ENCODE data around the gene BTBD7. TPM values are rescaled to one million over a fixed set of nuclear protein-coding genes. Genes with fewer than 3 reads are reported as not detected.
A peak's percentile ranks its signal among the peaks of the same experiment; 100 is the strongest.
"Not testable (repeated sequence)": the region's sequence is repeated elsewhere in the genome, so short reads cannot be mapped to it uniquely, and the experiment has no call there.

BTBD7 gene
- total RNA-seq, 2 experiments from 2014 or later = 13.4 to 16.8 TPM

GRCh38 chr14:93240678-93241000, 92.2 kb downstream of the BTBD7 start:
- Mint-ChIP-seq H3K4me1 (no peaks in the 10 kb centered on the region), H3K4me3 (no peak overlapping the region), H3K27ac (no peak overlapping the region), H3K9me3 (no peaks in the 10 kb centered on the region), H3K36me3 (ENCODE audit: low read depth) (peaks cover 22% of the 10 kb centered on the region), H3K27me3 (no peaks in the 10 kb centered on the region)
- ChIA-PET CTCF (interaction anchor here (0.7 kb wide), 1 partner anchor 1484 kb away, joined by 3 read pairs; no protein-coding TSS in a partner anchor), POLR2A (no interaction called here)
- DNase-seq = no peak

- Mint-ChIP-seq H3K9me3 (no peaks in the 10 kb centered on the region), H3K4me1 (no peaks in the 10 kb centered on the region), H3K4me3 (no peak overlapping the region), H3K27ac (no peak overlapping the region), H3K36me3 (ENCODE audit: low read depth) (peaks cover 16% of the 10 kb centered on the region), H3K27me3 (peaks cover 3% of the 10 kb centered on the region)
- POLR2A ChIA-PET = no interaction called here
- CTCF ChIA-PET = no interaction called here
- DNase-seq = no peak
These were observed 92.8 kb downstream of the BTBD7 start for GRCh38 chr14:93239869-93240677.

GRCh38 chr14:93234798-93235197, 98.0 kb downstream of the BTBD7 start:
- H3K27ac Mint-ChIP-seq = no peak overlapping the region
- POLR2A ChIA-PET = no interaction called here
- no peak overlapping the region for H3K4me3 Mint-ChIP-seq
- peaks cover 26% of the 10 kb centered on the region for H3K27me3 Mint-ChIP-seq
- no peak for DNase-seq
- H3K4me1 Mint-ChIP-seq = peaks cover 11% of the 10 kb centered on the region
- H3K36me3 Mint-ChIP-seq (ENCODE audit: low read depth) = no peaks in the 10 kb centered on the region
- no peaks in the 10 kb centered on the region for H3K9me3 Mint-ChIP-seq
- CTCF ChIA-PET = no interaction called here

GRCh38 chr14:93233078-93233477, 99.8 kb downstream of the BTBD7 start:
- H3K27me3 Mint-ChIP-seq = peaks cover 26% of the 10 kb centered on the region
- not testable (repeated sequence) for H3K4me3 Mint-ChIP-seq; H3K27ac Mint-ChIP-seq; H3K9me3 Mint-ChIP-seq; H3K36me3 Mint-ChIP-seq (ENCODE audit: low read depth); DNase-seq
- peaks cover 11% of the 10 kb centered on the region for H3K4me1 Mint-ChIP-seq
- ChIA-PET CTCF (interaction anchor here (0.6 kb wide), 1 partner anchor 8 kb away, joined by 3 read pairs; no protein-coding TSS in a partner anchor), POLR2A (interaction anchor here (1.4 kb wide), 1 partner anchor 48 kb away, joined by 3 read pairs; the partner anchor contains the start of genes LYSET and MOAP1)

GRCh38 chr14:93232159-93232558, 100.7 kb downstream of the BTBD7 start:
- ChIA-PET CTCF (no interaction called here), POLR2A (interaction anchor here (0.6 to 0.7 kb wide), 2 partner anchors 17 to 438 kb away, joined by 3 read pairs; partner anchors contain the start of gene GOLGA5)
- DNase-seq = no peak
- Mint-ChIP-seq H3K9me3 (no peaks in the 10 kb centered on the region), H3K4me3 (no peak overlapping the region), H3K36me3 (ENCODE audit: low read depth) (peaks cover 14% of the 10 kb centered on the region), H3K4me1 (peaks cover 11% of the 10 kb centered on the region), H3K27ac (no peak overlapping the region), H3K27me3 (peaks cover 26% of the 10 kb centered on the region)

- peaks cover 19% of the 10 kb centered on the region for H3K36me3 Mint-ChIP-seq (ENCODE audit: low read depth)
- peaks cover 11% of the 10 kb centered on the region for H3K4me1 Mint-ChIP-seq
- no peak overlapping the region for H3K27ac Mint-ChIP-seq
- peak overlapping the region; percentile 33 for H3K4me3 Mint-ChIP-seq
- no peak for DNase-seq
- POLR2A ChIA-PET = no interaction called here
- no peaks in the 10 kb centered on the region for H3K9me3 Mint-ChIP-seq
- CTCF ChIA-PET = no interaction called here
- H3K27me3 Mint-ChIP-seq = peaks cover 26% of the 10 kb centered on the region
These were observed 101.5 kb downstream of the BTBD7 start for GRCh38 chr14:93231129-93231979.

GRCh38 chr14:93230539-93230938, 102.3 kb downstream of the BTBD7 start:
- Mint-ChIP-seq H3K4me1 (peaks cover 11% of the 10 kb centered on the region), H3K4me3 (peak overlapping the region; percentile 25), H3K27me3 (peaks cover 26% of the 10 kb centered on the region), H3K27ac (no peak overlapping the region), H3K9me3 (no peaks in the 10 kb centered on the region), H3K36me3 (ENCODE audit: low read depth) (peaks cover 27% of the 10 kb centered on the region)
- no peak for DNase-seq
- CTCF ChIA-PET = no interaction called here
- POLR2A ChIA-PET = interaction anchor here (1.1 kb wide), 1 partner anchor 24 kb away, joined by 4 read pairs; the partner anchor contains the start of genes GON7 and UBR7

- DNase-seq = no peak
- Mint-ChIP-seq H3K27me3 (peaks cover 17% of the 10 kb centered on the region), H3K4me1 (peaks cover 11% of the 10 kb centered on the region), H3K4me3 (no peak overlapping the region), H3K27ac (no peak overlapping the region), H3K9me3 (no peaks in the 10 kb centered on the region), H3K36me3 (ENCODE audit: low read depth) (peaks cover 36% of the 10 kb centered on the region)
- POLR2A ChIA-PET = no interaction called here
- CTCF ChIA-PET = no interaction called here
These were observed 104.3 kb downstream of the BTBD7 start for GRCh38 chr14:93228550-93228949.

GRCh38 chr14:93223565-93223964, 109.3 kb downstream of the BTBD7 start:
- Mint-ChIP-seq H3K36me3 (ENCODE audit: low read depth) (peaks cover 59% of the 10 kb centered on the region), H3K4me1 (no peaks in the 10 kb centered on the region), H3K4me3 (no peak overlapping the region), H3K9me3 (no peaks in the 10 kb centered on the region), H3K27ac (no peak overlapping the region), H3K27me3 (no peaks in the 10 kb centered on the region)
- ChIA-PET POLR2A (no interaction called here), CTCF (no interaction called here)
- no peak for DNase-seq

GRCh38 chr14:93220509-93220908, 112.3 kb downstream of the BTBD7 start:
- Mint-ChIP-seq H3K9me3 (no peaks in the 10 kb centered on the region), H3K27ac (no peak overlapping the region), H3K27me3 (no peaks in the 10 kb centered on the region), H3K36me3 (ENCODE audit: low read depth) (peaks cover 55% of the 10 kb centered on the region), H3K4me1 (no peaks in the 10 kb centered on the region), H3K4me3 (no peak overlapping the region)
- ChIA-PET CTCF (no interaction called here), POLR2A (interaction anchor here (0.7 kb wide), 1 partner anchor 15 kb away, joined by 4 read pairs; no protein-coding TSS in a partner anchor)
- no peak for DNase-seq

- H3K4me1 Mint-ChIP-seq = no peaks in the 10 kb centered on the region
- no peaks in the 10 kb centered on the region for H3K27me3 Mint-ChIP-seq
- ChIA-PET POLR2A (interaction anchor here (1.0 kb wide), 1 partner anchor 34 kb away, joined by 3 read pairs; the partner anchor contains the start of genes LYSET and MOAP1), CTCF (interaction anchor here (1.0 to 1.6 kb wide), 7 partner anchors 12 to 106 kb away, joined by 3 to 17 read pairs (median 4); partner anchors contain the start of genes GON7, LYSET, MOAP1 and UBR7)
- no peak overlapping the region for H3K4me3 Mint-ChIP-seq
- DNase-seq = peak; percentile 52
- H3K27ac Mint-ChIP-seq = no peak overlapping the region
- peaks cover 52% of the 10 kb centered on the region for H3K36me3 Mint-ChIP-seq (ENCODE audit: low read depth)
- H3K9me3 Mint-ChIP-seq = no peaks in the 10 kb centered on the region
These were observed 113.6 kb downstream of the BTBD7 start for GRCh38 chr14:93219103-93219726.

- POLR2A ChIA-PET = no interaction called here
- peaks cover 8% of the 10 kb centered on the region for H3K4me1 Mint-ChIP-seq
These were observed 118.2 kb downstream of the BTBD7 start for GRCh38 chr14:93214598-93214997.

GRCh38 chr14:93212432-93212831, 120.4 kb downstream of the BTBD7 start:
- POLR2A ChIA-PET = no interaction called here
- no peak overlapping the region for H3K4me3 Mint-ChIP-seq
- no peaks in the 10 kb centered on the region for H3K27me3 Mint-ChIP-seq
- DNase-seq = no peak
- peaks cover 40% of the 10 kb centered on the region for H3K36me3 Mint-ChIP-seq (ENCODE audit: low read depth)
- CTCF ChIA-PET = no interaction called here
- H3K4me1 Mint-ChIP-seq = peaks cover 25% of the 10 kb centered on the region
- no peak overlapping the region for H3K27ac Mint-ChIP-seq
- no peaks in the 10 kb centered on the region for H3K9me3 Mint-ChIP-seq

More at GRCh38 chr14:93214598-93214997, 118.2 kb downstream of the BTBD7 start:
- H3K4me3 Mint-ChIP-seq = no peak overlapping the region
- CTCF ChIA-PET = no interaction called here
- no peaks in the 10 kb centered on the region for H3K9me3 Mint-ChIP-seq
- H3K36me3 Mint-ChIP-seq (ENCODE audit: low read depth) = peaks cover 46% of the 10 kb centered on the region
- no peaks in the 10 kb centered on the region for H3K27me3 Mint-ChIP-seq
- DNase-seq = no peak
- no peak overlapping the region for H3K27ac Mint-ChIP-seq

All from activated CD4-positive, alpha-beta memory T cell treated with anti-CD3 and anti-CD28 coated beads, Interleukin-2, amount 10 ng/mL, durations not matched to agents 7 days and 5 days (primary cell).